NCI-H446 treated with DMSO at 0.1 percent for 48 hours (cell line): ENCODE measurements around the gene STXBP1.
"Not testable (repeated sequence)": the region's sequence is repeated elsewhere in the genome, so short reads cannot be mapped to it uniquely, and the experiment has no call there.

Source experiments
- DNase-seq: peaks from one replicate; lab custom pipeline; 2025; lab: John Stamatoyannopoulos, UW

The STXBP1 gene

DNA sequence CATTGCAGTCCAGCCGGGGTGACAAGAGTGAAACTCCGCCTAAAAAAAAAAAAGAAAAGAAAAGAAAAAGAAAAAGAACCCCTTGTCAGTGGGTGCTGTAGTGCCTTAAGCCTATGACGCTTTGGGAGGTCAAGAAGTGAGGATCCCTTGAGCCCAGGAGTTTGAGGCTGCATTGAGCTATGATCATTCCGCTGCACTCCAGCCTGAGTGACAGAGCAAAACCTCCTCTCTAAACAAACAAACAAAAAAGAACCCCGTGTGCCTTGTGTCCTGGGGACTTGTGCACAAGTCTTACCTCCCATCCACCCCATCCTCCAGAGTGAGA, 33.5 kb upstream of the STXBP1 start:
- no peak for DNase-seq

DNA sequence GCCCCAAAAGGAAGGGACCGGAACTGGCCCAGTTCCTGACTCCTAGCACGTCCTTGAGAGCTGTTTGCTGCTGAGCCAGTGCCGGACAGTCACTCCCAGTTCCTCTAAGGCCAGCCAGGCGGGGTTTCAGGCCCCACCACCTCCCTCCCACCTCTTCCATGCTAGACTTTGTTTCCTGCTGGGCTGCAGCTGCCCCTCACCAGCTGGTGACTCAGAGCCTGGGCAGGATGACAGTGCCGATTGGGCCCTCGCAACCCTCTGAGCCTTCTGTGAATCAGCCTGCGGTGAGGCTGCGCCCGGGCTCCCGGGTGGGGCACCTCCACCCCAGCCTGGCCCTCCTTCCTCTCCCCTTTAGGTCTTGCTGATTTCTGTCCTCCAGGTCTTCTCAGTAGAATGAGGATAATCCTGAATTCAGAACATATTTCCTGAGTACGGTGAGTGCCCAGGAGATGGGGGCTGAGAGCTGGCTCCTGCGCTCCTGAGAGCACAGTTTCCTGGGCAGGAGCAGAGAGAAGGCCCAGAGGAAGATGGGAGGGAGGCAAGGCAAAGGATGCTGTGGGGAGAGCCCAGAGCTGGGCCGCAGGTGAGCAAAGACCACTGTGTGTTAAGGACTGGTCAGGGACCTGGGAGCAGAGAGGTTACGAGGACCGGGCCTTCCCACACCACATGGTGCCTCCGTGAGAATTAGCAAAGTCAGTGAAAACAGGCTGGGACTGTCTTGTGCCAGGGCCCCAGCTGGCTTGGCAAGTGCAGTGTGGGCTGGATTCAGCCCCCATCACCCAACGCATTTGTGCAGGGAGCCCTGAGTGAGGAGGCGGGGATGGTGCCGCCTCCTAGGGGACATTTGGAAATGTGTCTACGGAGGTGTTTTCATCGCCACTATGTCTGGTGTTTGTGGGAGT, 32.9 kb upstream of the STXBP1 start:
- DNase-seq = peak; percentile 74

DNA sequence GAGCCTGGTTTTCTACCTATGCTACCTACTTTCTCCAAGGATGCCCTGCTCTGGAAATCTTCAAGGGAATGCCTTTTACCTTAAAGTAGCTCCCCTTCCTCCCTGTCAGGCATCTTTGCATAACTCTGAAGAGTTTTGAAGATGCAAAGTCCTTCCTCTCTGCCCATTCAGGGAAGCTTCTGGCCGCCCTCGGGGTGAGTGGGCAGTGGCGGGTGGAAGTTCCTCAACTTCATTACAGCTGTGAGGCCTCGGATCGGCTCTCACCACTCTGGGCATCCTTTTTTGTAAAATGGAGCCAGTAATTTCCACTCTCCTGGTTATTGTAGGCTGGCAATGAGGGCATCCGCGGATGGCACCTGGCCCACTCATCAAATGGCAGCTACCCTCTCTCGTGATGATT, 31.7 kb upstream of the STXBP1 start:
- no peak for DNase-seq

DNA sequence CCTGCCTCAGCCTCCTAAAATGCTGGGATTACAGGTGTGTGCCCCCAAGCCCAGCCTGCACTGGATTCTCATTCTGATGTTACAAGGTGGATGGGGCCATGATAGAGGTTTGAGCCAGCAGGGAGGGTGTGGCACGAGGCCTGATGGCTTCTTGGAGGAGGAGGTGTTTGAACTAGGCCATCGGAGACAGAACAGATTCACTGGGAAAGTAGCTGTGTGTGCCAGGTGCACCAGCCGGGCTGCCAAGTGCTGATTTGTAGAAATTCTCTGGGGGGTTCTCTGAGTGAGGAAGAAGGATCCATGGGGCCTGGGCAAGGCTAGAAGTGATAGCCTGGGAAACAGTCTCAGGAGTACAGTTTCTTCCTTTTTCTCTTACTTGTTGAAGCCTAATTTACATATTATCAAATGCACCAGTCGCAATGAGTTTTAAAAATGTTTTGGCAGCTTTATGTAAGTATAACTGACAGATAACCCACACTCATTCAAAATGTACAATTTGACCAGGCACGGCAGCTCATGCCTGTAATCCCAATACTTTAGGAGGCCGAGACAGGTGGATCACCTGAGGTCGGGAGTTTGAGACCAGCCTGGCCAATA, 31.1 kb upstream of the STXBP1 start:
- DNase-seq = peak; percentile 11

DNA sequence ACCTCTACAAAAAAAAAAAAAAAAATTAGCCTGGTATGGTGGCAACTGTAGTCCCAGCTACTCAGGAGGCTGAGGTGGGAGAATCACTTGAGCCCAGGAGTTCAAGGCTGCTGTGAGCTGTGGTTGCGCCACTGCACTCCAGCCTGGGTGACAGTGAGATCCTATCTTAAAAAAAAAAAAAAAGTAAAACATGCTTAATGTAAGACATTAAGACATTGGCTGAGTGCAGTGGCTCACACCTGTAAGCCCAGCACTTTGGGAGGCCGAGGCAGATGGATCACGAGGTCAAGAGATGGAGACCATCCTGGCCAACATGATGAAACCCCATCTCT, 27.6 kb upstream of the STXBP1 start:
- DNase-seq = not testable (repeated sequence)

DNA sequence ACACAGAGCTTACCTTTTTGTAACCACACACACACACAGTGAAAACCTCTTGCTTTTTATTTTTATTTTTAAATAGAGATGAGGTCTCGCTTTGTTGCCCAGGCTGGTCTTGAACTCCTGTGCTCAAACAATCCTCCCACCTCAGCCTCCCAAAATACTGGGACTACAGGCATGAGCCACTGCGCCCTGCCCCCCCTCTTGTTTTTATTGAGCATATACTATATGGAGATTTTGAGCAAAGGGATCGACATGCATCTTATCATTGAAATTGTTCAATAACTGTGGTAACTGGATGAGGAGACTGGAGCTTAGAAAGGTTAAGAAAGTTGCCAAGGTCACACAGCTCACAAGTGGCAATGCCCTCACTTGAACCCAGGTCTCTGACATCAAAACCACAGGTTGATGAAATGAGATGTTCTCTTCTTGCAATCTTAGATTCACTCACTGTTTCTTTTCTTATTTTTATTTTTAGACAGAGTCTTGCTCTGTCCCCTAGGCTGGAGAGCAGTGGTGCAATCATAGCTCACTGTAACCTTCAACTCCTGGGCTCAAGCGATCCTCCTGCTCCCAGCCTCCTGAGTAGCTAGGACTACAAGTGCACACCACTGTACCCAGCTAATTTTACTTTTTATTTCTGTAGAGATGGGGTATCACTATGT, 26.8 kb upstream of the STXBP1 start:
- no peak for DNase-seq

DNA sequence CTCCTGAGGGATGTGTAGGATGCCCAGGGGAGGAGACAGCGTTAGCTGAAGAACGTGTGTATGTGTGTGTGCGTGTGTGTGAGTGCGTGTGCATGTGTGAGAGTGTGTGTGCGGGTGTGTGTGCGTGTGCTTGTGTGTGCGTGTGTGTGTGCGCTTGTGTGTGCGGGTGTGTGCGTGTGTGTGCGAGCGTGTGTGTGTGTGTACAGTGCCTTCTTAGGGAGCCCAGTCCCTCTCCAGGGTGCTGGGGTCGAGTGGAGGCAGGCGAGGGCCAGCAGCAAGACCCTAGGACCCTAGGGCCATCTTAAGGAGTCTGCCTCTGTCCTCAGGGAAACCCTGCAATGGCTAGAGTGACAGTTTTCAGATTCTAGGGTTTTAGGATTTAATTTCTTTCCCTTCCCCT, 26.0 kb upstream of the STXBP1 start:
- DNase-seq = no peak

DNA sequence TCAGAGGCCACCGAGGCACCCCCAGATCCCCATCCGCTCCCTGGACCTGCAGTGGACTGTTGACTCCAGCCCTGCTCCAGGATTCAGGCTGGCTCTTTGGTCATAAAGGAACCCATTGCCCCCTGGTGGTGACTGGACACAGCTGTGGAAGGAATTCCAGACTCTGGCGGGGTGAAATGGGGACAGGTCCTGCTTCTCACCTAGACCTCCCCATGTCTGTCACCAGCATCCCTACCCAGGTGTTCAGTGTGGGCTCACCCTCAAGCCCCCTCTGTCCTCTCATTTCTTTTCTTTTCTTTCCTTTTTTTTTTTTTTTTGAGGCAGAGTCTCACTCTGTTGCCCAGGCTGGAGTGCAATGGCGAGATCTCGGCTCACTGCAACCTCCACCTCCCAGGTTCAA, 25.5 kb upstream of the STXBP1 start:
- DNase-seq = no peak

DNA sequence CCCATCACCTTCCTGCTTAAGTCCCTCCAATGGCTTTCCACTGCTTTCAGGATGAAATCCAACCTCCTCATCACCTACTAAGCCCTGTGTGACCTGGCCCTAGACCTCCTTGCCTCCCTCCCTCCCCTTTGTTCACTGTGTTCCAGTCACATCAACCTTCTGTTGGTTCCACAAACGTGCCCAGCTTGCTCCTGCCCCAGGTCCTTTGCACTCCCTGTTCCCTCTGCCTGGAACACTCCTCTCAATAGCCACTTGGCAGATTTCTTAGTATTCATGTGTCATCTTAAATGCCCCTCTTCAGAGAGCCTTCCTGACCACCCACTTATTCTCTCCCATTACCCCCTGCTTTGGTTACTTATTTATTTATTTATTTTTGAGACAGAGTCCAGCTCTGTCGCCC, 24.1 kb upstream of the STXBP1 start:
- no peak for DNase-seq

DNA sequence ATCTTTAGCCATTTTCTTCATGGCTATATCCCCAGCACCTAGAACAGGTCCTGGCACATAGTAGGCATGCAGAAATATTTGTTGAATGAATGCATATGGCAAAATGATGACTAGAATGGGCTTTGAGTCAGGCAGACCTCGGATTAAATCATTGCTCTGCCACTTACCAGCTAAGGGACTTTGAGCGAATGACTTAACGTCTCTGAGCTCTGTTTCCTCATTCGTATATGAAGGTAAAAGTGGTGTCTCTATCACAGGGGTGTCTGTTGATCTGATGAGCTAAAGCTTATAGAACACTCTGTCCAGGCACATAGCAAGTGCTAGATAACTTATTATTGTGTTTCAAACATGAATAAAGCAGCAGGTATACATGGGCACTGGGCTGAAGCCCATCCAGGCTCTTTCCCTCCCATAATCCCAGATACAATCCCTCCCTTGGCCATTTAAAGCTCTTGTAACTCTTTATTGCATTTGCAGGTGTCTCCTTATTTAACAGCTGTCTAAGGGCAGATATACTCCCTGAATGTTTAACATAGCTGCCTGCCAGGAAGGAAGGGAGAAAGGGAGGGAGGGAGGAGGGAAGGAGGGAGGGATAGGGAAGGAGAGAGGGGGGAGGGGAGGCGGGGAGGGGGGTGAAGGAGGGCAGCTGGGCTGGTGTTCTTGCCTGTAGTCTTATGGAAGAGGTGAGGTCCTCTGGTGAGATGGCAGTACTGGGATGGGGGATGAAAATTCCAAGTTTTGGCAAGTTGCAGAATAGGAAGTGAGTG, 23.2 kb upstream of the STXBP1 start:
- no peak for DNase-seq

DNA sequence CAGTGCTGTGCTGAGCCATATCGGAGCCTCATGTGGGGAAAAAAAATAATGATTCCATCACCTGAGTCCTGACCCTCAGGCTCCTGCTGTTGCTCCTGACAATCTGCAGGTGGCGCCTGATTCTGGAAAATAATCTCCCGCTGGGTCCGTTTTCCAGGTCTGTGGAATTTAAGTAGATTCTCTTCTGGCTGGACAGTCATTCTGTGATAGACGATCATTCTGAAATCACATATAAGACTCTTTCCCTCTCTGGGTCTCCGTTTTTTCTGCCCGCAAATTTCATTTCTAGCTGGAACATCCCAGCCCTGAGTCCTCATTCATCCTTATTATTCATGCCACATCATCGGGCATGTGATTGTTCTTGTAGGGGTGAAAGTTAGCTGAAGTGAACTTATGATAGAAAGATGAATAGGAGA, 22.1 kb upstream of the STXBP1 start:
- peak; percentile 25 for DNase-seq

DNA sequence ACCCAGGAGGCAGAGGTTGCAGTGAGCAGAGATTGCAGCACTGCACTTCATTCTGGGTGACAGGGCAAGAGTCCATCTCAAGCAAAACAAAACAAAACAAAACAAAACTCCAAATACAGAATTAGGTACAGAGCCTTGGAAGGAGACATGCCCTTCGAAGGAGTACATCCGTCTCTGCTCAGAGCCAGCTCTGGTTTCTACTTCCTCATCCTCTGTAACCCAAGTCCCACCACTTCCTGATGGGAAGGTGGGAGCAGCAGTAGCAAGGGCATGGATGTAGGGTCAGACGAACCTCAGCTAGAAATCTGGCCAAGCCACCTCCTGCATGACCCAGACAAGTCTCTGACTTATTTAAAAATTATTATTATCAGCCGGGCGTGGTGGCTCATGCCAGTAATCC, 16.5 kb upstream of the STXBP1 start:
- DNase-seq = no peak

DNA sequence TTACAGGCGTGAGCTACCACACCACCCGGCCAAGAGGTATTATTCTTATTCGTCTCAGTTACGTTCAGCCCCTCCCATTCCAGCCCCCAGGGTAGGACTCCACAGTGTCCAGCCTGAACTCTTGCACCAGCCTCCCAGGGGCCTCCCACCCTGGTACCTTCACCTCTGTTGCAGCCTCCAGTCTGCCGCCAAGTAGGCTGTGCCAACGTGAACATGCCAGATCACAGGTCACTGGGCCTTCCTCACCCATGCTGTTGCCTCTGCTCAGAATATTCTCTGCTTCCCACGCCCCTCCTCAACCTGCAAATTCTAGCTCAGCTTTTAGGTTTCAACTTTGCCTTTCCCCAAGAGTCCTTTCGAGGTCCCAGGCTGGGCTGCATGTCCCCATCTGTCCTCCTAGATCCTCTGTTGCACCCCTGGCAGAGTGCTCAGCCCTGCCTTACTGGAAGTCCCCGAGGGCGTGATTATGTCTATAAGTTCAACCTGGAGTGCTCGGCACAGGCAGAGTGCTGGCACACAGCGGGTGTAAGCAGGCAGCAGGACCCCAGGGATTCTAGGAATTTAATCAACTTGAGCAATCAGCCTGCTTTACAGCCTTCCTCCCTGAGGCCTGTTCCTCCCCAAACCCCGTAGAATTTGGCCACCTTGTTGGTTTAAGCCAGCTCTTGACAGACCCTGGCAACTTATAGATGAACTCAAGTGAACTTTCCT, 13.1 kb upstream of the STXBP1 start:
- DNase-seq = no peak

DNA sequence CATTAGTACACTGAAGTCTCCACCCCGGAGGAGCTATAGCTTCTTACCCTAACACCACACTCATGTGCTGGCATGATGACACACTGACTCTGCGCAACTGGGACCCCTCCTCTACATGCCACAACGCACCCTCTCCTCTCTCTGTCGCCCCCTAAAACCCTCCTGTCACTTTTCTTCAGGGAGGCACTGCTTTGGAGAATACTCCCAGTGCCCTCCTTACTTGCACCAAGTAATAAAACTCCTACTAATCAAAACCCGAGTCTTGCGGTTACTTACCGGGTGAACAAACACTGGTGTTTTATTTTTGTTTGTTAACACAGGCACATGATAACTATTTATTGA, 12.6 kb upstream of the STXBP1 start:
- no peak for DNase-seq

DNA sequence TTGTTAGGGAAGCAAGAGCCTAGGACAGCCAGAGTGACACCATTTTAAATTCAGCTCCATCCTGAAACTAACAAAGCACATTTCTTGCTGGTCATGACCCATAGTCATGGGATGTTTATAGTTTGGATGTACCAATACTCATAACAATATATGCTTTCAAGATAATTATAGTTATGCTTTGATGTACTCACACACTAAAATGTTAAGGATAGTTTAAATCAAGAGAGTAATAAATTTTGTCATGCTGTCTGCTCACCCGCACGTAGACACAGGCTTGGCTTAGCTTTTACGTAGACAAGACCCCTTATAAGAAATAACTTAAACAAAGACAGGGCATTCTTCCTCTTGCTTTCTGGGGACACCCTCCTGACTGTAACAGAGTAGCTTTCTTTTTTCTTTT, 8.9 kb upstream of the STXBP1 start:
- no peak for DNase-seq

DNA sequence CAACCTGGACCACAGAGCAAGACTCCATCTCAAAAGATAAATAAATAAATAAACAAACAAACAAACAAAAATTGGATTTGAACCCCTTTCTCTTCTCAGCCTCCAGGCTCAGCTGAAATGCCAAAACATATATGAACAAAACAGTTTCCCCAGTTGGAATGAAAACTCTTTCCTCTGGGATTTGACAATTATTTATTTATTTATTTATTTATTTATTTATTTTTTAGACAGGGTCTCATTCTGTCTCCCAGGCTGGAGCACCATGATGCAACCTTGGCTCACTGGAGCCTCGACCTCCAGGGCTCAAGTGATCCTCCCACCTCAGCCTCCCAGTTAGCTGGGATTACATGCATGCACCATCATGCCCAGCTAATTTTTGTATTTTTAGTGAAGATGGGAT, 6.0 kb upstream of the STXBP1 start:
- no peak for DNase-seq

DNA sequence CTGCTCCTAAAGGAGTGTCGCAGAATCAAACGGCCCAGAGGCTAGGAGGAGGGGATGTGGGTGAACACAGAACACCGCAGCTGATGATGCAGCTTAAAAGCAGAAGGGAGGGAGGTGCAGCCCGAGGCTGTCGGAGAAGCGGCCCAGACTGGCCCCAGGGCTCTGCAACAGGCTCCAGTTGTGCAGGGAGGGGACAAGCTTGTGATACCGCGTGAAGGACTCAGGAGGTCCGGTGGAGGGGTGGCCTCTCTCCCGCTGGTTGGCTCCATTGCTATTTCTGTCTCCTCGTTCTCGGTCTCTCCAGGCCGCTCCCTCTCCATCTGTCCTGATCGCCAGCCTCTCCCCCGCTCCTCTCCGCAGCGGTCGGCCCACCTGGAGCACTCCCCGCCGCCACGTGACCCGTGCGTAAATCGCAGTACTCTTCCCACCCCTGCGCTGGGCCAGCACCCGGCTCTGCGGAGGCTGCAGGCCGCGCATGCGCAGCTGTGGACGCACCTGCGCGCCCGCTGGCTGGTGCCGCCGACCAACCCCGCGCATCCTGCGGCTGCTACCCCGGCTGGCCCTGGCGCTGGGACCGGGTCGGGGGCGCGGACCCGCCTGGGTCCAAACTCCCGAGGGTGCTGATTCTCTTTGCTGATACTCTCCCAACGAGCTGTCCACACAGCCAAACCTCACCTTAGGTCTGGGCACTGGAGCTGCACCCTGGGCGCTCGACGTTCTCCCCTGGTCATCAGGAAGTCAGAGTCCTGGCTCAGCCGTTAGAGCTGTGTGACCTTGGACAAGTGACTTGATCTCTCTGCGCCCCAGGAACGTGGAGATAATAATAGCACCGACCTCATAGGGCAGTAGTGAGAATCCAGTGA, 3.7 kb upstream of the STXBP1 start:
- DNase-seq = peak; percentile 14

DNA sequence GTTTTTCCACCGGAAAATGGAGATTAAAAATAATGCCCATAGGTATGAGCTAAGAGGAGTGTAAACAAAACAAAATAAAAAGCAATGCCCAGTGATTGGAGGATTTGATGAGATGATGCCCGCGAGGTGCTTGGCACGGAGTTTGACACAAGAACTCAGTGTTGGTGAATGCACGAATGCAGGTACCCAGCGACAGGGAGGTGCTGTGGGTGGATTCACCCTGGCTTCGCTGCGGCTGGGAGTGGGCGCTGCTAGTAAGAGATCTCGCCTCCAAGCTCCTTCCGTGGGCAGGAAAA, 526 bp upstream of the STXBP1 start:
- no peak for DNase-seq

DNA sequence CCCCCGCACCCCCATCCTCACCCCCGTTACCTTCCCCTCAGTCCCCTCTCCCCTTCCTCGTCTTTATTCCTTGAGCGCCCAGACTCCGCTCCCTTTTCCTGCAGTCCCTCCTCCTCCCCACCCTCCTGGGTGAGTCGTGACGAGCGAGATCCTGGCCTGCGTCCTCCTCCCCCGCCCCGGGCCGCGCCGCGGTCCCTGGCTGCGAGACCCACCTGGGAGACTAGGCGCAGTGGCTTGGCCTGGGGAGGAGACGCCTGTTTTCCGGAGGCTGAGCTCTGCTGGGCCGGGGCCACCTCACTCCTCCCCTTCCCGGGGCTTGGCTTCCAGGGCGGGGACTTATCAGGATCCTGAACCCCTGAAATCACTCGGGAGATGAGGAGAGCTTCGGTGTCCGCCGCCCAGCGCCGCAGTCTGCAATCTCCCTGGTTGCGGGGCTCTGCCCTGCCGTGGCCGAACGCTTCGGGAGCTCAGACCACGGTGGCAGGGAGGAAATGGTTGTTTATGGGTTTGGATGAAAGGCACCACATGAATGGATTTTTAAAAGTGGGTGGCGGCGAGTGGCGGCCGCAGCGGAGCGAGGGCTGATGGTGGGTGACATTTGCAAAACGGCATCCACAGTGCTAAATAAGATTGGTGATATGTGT, 984 bp downstream of the STXBP1 start:
- no peak for DNase-seq

DNA sequence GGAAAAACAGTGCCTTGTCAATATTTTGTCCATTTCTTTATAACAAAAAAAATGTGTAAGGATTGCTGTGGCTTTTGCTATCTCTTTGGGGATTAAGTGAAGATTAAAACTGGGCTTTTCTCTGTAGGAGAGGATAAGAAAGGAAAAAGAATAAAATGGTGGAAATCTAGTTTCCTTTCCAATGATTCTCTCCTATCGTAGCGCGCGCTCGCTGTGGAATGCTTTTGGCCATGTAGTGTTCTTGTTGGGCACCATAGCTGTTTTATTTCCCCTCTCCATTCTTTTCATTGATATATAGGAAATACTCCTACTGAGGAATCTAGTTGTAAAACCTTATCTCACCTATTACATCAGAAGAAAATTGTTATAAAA, 1.5 kb downstream of the STXBP1 start:
- DNase-seq = no peak

DNA sequence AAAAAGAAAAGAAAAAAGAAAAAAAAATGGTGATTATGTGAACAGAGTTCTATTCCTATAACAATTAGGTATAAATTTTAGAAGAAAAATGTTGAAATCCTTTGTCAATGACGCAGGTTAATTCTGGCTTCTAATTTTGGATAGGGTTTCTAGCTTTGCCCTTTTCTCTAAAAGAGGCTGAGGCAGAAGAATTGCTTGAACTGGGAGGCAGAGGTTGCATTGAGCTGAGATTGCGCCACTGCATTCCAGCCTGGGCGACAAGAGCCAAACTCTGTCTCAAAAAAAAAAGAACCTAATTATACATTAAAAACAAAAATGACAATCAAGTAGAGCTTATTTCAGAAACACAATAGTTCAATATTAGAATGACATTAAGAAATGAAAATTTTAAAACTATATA, 2.9 kb downstream of the STXBP1 start:
- DNase-seq = no peak
